ENCODE results near the gene THRSP.
"Not testable (repeated sequence)": the region's sequence is repeated elsewhere in the genome, so short reads cannot be mapped to it uniquely, and the experiment has no call there.

The THRSP gene, protein sequence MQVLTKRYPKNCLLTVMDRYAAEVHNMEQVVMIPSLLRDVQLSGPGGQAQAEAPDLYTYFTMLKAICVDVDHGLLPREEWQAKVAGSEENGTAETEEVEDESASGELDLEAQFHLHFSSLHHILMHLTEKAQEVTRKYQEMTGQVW

GRCh38 chr11:78063440-78064181, at the start of gene THRSP:
THRSP (plus strand) TSS chr11:78063861; CDS start chr11:78063882, 21 bp downstream.
- DNase-seq (ENCODE audit: low read depth in 2 of 2), result no peak

DNA sequence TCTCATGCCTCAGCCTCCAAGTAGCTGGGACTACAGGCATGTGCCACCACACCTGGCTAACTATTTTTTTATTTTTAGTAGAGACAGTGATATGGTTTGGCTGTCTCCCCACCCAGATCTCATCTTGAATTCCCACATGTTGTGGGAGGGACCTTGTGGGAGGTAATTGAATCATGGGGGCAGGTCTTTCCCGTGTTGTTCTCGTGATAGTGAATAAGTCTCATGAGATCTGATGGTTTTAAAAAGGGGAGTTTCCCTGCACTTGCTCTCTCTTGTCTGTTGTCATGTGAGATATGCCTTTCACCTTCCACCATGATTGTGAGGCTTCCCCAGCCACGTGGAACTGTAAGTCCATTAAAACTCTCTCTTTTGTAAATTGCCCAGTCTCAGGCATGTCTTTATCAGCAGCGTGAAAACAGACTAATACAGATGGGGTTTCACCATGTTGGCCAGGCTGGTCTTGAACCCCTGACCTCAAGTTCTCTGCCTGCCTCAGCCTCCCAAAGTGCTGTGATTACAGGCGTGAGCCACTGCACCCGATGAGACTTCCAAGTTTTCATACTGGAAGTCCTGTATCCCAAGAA, 48.6 kb upstream of the THRSP start:
- not testable (repeated sequence) for DNase-seq (ENCODE audit: low read depth in 2 of 2)

- DNase-seq (ENCODE audit: low read depth in 2 of 2), result no peak
These were observed 47.8 kb upstream of the THRSP start for GRCh38 chr11:78015878-78016277.

DNA sequence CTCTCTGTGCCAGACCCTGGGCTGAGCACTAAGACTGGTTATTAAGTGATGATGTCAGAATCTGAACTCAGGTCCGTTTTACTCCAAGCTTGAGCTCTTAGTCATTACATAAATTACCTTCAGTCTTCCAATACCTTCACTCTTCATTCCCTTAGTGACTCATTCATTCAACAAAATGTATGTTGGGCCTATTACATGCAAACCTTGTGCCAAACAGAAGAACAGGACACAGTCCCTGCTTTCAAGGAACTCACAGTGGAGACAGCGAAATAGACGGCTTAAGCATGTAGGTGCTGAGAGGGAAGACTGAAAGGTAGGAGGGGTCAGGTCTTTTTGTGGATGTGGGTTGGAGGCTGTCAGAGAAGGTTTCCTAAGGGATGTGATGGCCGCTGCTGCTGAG, 43.9 kb upstream of the THRSP start:
- DNase-seq (ENCODE audit: low read depth in 2 of 2), result no peak

- DNase-seq (ENCODE audit: low read depth in 2 of 2), result no peak
These were observed 43.4 kb upstream of the THRSP start for GRCh38 chr11:78020246-78020645.

- no peak for DNase-seq (ENCODE audit: low read depth in 2 of 2)
These were observed 42.0 kb upstream of the THRSP start for GRCh38 chr11:78021611-78022010.

DNA sequence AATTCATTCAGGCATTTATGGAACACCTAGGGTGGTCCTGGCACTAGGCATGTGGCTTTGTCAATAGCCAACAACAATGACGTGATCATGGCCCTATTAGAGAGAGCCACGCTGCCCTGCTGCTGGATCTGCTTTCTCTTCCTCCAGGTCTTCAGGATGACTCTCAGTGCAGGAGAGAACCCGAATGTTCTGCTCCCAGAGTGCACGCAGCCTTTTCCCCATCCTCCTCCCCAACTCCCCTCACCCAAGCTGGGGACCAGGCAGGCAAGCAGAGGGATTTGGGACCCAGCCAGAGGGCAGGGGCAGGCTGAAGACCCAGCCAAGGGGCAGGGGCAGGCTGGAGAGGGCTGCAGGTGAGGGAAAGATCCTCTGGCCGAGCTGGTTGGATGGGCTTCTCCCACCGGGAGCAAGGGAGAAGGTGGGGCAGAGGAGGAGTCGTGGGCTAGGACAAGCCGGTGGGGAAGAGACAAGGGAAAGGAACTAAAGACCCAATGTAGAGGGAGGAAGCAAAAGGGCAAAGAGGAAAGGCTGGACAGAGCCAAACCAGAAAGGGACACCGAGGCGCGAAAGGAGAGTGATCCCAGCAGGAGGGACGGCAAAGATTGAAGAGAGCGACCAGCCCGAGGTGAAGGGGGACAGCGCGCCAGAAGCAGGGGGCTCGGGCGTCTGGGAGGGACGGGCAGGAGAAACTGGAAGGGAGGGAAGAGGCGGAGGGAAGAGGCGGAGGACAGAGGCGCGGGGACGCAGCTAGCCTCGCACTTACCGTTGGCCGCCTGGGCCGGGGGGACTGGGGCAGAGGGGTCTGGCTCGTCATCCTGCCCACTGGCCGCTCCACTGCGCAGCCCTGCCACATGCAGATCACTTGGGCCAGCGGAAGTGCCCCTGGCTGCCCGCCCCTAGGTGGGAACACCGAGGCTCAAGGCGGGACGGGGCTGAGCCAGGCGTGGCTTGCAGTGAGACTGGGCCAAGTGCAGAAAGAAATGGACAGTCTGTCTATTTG, 41.0 kb upstream of the THRSP start, which contains the start of gene KCTD14:
Gene KCTD14 (minus strand): TSS at position 880 of the 1,000 bp plus-strand sequence. CDS start 27 bp downstream, at position 853.
- DNase-seq (ENCODE audit: low read depth in 2 of 2), result no peak

DNA sequence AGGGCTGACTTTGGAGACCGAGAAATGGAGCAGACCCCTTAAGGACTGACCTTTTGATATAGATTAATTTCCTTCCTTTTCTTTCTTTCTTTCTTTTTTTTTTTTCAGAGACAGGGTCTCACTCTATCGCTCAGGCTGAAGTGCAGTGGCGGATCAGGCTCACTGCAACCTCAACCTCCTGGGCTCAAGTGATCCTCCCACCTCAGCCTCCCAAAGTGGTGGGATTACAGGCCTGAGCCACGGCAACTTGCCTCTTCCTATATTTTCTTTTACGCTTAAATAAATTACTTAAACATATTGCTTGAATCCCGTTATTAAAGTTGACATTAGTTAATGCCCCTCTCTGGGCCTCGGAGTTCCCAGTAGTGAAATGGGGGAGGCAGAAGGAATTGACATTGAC, 40.2 kb upstream of the THRSP start:
- DNase-seq (ENCODE audit: low read depth in 2 of 2), result no peak

GRCh38 chr11:78025378-78025777, 38.3 kb upstream of the THRSP start:
- no peak for DNase-seq (ENCODE audit: low read depth in 2 of 2)

GRCh38 chr11:78027759-78028158, 35.9 kb upstream of the THRSP start:
- no peak for DNase-seq (ENCODE audit: low read depth in 2 of 2)

GRCh38 chr11:78028423-78028822, 35.2 kb upstream of the THRSP start:
- not testable (repeated sequence) for DNase-seq (ENCODE audit: low read depth in 2 of 2)

DNA sequence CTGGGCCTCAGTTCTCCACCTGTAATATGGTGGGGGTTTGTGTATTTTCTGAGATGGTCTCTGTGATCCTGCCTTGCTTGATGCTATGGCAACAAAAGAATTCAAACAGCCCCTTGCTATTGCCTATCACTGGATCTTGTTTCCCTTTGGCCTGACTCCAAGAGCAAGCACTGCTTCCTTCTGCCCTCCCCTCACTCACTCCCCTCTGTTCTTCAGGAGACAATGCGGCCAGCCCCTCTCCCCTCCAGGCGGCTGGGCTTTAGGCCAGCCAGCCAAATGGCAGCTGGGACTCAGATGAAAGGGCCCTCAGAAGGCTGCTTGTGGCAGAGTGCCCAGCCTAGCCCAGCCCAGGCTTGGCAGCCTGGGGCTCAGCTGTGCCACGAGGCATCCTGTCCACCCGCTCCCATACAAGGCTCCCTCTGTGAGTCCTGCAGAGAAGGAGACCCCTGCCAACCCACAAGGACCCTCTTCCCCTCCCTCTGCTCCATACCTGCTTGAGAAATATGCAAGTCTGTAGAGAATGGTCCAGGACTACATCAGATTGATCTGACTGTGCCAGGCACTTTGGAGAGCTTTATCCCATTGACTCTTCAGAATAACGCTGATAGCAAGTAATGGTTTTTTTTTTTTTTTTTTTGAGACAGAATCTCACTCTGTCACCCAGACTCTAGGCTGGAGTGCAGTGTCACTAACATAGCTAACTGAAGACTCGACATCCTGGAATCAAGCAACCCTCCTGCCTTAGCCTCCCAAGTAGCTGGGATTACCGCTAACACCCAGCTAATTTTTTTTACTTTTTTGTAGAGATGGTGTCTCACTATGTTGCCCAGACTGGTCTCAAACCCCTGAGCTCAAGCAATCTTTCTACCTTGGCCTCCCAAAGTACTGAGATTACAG, 33.0 kb upstream of the THRSP start:
- DNase-seq (ENCODE audit: low read depth in 2 of 2), result no peak

GRCh38 chr11:78031629-78032028, 32.0 kb upstream of the THRSP start:
- DNase-seq (ENCODE audit: low read depth in 2 of 2), result no peak

GRCh38 chr11:78032090-78032489, 31.6 kb upstream of the THRSP start:
- no peak for DNase-seq (ENCODE audit: low read depth in 2 of 2)

GRCh38 chr11:78033040-78033439, 30.6 kb upstream of the THRSP start:
- DNase-seq (ENCODE audit: low read depth in 2 of 2), result no peak

GRCh38 chr11:78034623-78035022, 29.0 kb upstream of the THRSP start:
- no peak for DNase-seq (ENCODE audit: low read depth in 2 of 2)

DNA sequence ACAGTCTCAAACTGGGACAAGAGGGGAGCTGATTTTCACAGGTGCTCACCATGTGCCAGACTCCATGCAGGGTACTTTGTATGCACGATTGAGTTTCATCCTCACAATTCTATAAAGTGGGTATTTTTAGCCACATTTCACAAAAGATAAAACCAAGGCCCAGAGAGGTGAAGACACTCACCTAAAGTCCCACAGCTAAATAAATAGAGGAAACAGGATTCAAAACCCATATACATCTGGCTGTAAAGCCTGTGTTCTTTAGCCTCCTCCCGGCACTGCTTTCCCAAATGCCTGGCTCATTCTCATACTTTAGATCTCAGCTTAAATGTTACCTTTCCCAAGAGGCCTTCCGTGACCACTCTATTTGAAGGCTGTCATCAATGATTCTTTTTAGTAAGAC, 27.3 kb upstream of the THRSP start:
- no peak for DNase-seq (ENCODE audit: low read depth in 2 of 2)

DNA sequence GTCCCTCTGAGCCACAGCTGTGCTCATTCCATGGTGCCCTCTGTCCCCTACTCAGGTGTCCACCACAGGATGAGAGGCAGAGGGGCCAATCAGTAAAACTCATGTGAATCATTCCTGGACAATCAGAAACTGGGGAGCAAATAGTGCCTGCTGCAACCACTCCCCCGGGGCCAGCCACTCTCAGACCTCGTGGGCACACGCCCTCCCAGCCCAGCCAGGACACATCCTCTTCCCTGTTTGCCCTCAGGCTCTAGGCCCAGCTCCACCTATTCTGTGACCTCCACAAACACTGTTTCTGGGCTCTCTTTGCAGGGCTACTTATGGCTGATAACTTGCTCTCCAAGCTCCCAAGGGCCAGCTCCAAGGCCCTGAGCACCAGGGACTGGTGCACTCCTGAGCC, 26.6 kb upstream of the THRSP start:
- no peak for DNase-seq (ENCODE audit: low read depth in 2 of 2)

DNA sequence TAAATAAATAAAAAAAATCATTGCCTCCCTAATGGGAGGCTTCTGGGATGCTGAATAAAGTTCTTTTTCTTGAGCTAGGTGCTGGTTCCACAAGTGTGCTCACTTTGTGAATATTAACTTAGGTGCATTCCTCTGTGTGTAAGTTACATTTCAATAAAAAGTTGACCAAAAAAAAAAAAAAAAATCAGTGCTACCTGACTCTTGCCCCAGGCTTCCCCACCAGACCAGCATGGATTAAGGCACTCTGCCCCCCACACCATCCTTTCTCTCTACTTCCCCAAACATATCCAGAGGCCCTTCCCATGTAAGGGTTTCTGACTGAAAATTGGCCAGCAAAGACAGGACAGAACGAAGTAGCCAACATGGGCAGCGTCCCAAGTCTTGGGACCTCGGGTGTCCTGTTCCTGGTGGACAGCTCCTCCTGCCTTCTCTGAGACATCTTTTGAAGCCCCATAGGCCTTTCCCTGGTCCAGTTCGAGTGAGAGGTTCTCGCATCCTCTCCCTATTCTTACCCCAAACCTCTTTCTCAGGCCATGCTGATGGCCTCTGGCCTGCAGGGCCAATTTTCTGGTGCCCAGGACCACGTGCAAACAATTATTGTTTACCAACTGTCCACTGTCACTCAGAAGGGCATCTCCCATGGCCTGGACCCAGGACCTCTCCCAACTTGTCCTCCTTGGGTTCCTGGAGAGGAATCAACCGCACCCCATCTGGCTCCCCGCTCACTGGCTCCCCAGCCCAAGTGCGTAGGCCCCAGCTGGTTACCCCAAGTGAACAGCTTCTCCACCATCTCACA, 25.6 kb upstream of the THRSP start:
- no peak for DNase-seq (ENCODE audit: low read depth in 2 of 2)

DNA sequence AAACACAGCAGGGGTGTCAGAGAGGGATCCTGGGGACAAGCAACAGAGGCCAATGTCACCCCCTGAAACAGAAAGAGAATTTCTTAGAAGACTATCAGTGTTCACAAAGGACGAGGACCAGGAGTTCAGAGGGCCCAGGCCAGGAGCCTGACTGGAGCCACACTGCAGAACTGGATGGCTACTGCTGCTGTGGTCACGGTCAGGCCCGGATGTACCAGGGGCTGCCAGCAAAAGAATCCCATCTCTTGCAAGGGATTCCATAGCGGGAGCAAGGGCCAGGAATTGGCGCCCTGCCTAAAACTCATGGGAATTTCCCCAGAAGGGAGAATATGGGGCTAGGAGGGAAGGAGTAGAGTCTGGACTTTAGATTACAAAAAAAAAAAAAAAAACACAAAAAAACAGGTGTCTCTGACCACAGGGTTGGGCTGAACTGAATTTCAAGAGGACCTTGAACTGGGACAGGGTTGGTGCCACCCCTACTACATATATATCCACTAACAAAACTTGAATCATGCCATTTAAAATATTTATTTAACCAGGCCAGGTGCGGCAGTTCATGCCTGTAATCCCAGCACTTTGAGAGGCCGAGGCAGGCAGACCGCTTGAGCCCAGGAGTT, 24.9 kb upstream of the THRSP start:
- DNase-seq (ENCODE audit: low read depth in 2 of 2), result no peak

All from activated CD8-positive, alpha-beta memory T cell treated with anti-CD3 and anti-CD28 coated beads for 4 hours (primary cell).